Measurements from ENCODE around the gene SPINK9. TPM values are rescaled to one million over a fixed set of nuclear protein-coding genes. Genes with fewer than 3 reads are reported as not detected.

Gene SPINK9
- total and polyA plus RNA-seq, 8 donors = not detected

- H3K36me3 ChIP-seq = no peaks in the 10 kb centered on the region
- WGBS, 5 donors = 71 to 87% (median 77%) methylated on average over 3 of the region's 3 CpGs
- no peaks in the 10 kb centered on the region for H3K27me3 ChIP-seq
- H3K9me3 ChIP-seq = peaks cover 0 to 5% (median 0%) of the 10 kb centered on the region in 4 donors
- no peaks in the 10 kb centered on the region for H3K4me1 ChIP-seq
- TF ChIP-seq EP300 (IDR thresholded peaks at IDR 0.05) = no peak
- TF ChIP-seq POLR2AphosphoS5 (IDR thresholded peaks at IDR 0.05) = no peak
- no peak for TF ChIP-seq POLR2A (IDR thresholded peaks at IDR 0.05)
- no peak for TF ChIP-seq CTCF (IDR thresholded peaks at IDR 0.05)
- no peak for DNase-seq
- no peak overlapping the region for H3K27ac ChIP-seq
- intact Hi-C loops (cut with DNase I; ENCODE audit: low total_unique reads) = no loop called here
- no peak overlapping the region for H3K4me3 ChIP-seq
Observed at GRCh38 chr5:148309019-148309418, 26.3 kb upstream of the SPINK9 start.

DNA sequence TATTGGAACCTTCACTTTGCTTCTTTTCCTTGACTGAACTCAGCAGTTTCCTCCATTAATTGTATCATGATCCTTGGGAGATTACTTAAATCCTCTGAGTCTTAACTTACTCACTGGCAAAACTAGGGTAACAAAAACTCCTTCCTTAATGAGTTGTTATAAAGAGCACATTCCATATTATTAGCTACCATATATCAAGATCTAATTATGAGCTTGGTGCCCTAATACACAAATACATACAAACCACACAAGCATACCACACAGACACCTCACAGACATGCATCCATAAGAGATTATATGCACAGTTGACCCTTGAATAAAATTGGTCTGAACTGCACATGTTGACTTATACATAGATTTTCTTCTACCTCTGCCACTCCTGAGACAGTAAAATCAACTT is 25.6 kb upstream of the SPINK9 start:
- no peaks in the 10 kb centered on the region for H3K4me1 ChIP-seq
- no peak for TF ChIP-seq POLR2A (IDR thresholded peaks at IDR 0.05)
- TF ChIP-seq CTCF (IDR thresholded peaks at IDR 0.05) = no peak
- TF ChIP-seq EP300 (IDR thresholded peaks at IDR 0.05) = no peak
- TF ChIP-seq POLR2AphosphoS5 (IDR thresholded peaks at IDR 0.05) = no peak
- H3K4me3 ChIP-seq = no peak overlapping the region
- H3K9me3 ChIP-seq = peaks cover 0 to 5% (median 0%) of the 10 kb centered on the region in 4 donors
- H3K27me3 ChIP-seq = no peaks in the 10 kb centered on the region
- no peak for DNase-seq
- H3K36me3 ChIP-seq = no peaks in the 10 kb centered on the region
- H3K27ac ChIP-seq = no peak overlapping the region
- intact Hi-C loops (cut with DNase I; ENCODE audit: low total_unique reads) = no loop called here

DNA sequence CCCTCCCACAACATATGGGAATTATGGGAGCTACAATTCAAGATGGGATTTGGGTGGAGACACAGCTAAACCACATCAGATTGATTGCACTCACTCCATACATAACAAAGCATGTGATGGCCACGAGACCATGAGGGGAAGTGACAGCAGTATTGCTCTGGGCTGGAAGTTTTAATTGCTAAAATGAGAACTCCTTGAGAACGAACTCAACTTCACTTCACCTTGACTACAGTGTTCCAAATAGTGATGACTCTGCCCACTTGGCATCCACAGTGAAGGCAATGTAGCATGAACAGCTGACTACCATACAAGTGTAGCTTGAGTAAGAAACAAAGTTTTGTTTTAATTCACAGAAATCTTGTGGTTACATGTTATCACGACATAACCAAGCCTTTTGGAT is 23.9 kb upstream of the SPINK9 start:
- Histone ChIP-seq H3K27ac (no peak overlapping the region), H3K9me3 (peaks cover 0 to 5% (median 0%) of the 10 kb centered on the region in 4 donors), H3K27me3 (no peaks in the 10 kb centered on the region), H3K4me3 (no peak overlapping the region), H3K36me3 (no peaks in the 10 kb centered on the region), H3K4me1 (no peaks in the 10 kb centered on the region)
- 55 to 74% (median 67%) methylated on average over 3 of the region's 3 CpGs for WGBS, 5 donors
- no peak for TF ChIP-seq POLR2AphosphoS5 (IDR thresholded peaks at IDR 0.05)
- no peak for TF ChIP-seq POLR2A (IDR thresholded peaks at IDR 0.05)
- TF ChIP-seq CTCF (IDR thresholded peaks at IDR 0.05) = no peak
- TF ChIP-seq EP300 (IDR thresholded peaks at IDR 0.05) = no peak
- DNase-seq = no peak
- intact Hi-C loops (cut with DNase I; ENCODE audit: low total_unique reads) = no loop called here

- Histone ChIP-seq H3K4me3 (no peak within 1 kb of the TSS), H3K4me1 (no peaks in the 10 kb centered on the region), H3K27me3 (no peaks in the 10 kb centered on the region), H3K36me3 (no peaks in the 10 kb centered on the region), H3K9me3 (peaks cover 0 to 5% (median 0%) of the 10 kb centered on the region in 4 donors), H3K27ac (no peak within 1 kb of the TSS)
- 20 to 49% (median 28%) methylated on average over 3 of the region's 3 CpGs for WGBS, 5 donors
- TF ChIP-seq POLR2AphosphoS5 (IDR thresholded peaks at IDR 0.05) (no peak), CTCF (IDR thresholded peaks at IDR 0.05) (no peak), POLR2A (IDR thresholded peaks at IDR 0.05) (no peak), EP300 (IDR thresholded peaks at IDR 0.05) (no peak)
- DNase-seq = peak; percentile 38 to 69
- intact Hi-C loops (cut with DNase I; ENCODE audit: low total_unique reads) = no loop called here
Observed at GRCh38 chr5:148312153-148312552, 23.2 kb upstream of the SPINK9 start, which contains the start of gene SPINK7. Gene SPINK7, plus strand, starts transcription at chr5:148312423. Its CDS starts 61 bp downstream, at chr5:148312484.

All from stomach (tissue), 9 donors.